Body of pancreas (tissue), 4 donors: ENCODE data around the gene SLK. TPM values are rescaled to one million over a fixed set of nuclear protein-coding genes. Genes with fewer than 3 reads are reported as not detected.
A peak's percentile ranks its signal among the peaks of the same experiment; 100 is the strongest.

ENCODE experiments used
- ATAC-seq: fragments of 150-250 bp; one replicate; pipeline ENCODE4 v1.9.1; 2016
- DNase-seq, 4 donors: peaks; one replicate each; pipeline ENCODE4 v3.0.0-alpha.2; 2019
- H3K27ac ChIP-seq, 4 donors: fragments of 200-600 bp; sonication (generic); 1 replicate in 3 of 4; 2 replicates in 1 of 4; pipeline versions ENCODE4 v1.5.1 to v1.6.1; 2016 to 2019; ENCODE audit warnings: mild to moderate bottlenecking in 1 of 4, mixed read lengths in 1 of 4, moderate library complexity in 1 of 4
- H3K27me3 ChIP-seq, 2 donors: fragments of 200-600 bp; sonication (generic); one replicate each; pipeline ENCODE4 v1.6.0; 2016; ENCODE audit warnings: mild to moderate bottlenecking in 1 of 2
- H3K36me3 ChIP-seq, 2 donors: fragments of 200-600 bp; sonication (generic); replicated peaks in 1 of 2; 2 replicates each; pipeline ENCODE4 v1.5.1; 2016; ENCODE audit warnings: low read depth in 2 of 2; ENCODE audit not compliant: insufficient read depth in 1 of 2
- H3K4me1 ChIP-seq: fragments of 200-600 bp; sonication (generic); one replicate; pipeline ENCODE4 v1.6.0; 2016
- H3K4me3 ChIP-seq, 2 donors: fragments of 200-600 bp; sonication (generic); 1 replicate in 1 of 2; 2 replicates in 1 of 2; pipeline ENCODE4 v1.5.1; 2016 to 2019
- H3K9me3 ChIP-seq, 3 donors: fragments of 200-600 bp; sonication (generic); 1 replicate in 2 of 3; 2 replicates in 1 of 3; pipeline ENCODE4 v1.5.1; 2016
- CTCF ChIP-seq, 7 experiments: fragments of 450-650 bp in 4 of 7; fragments of 200-600 bp in 3 of 7; sonication (generic) in 3 of 7; IDR thresholded peaks; one replicate each; pipeline ENCODE4 v1.5.1; 2016 to 2019; ENCODE audit warnings: antibody characterized with exemption in 7 of 7
- POLR2A ChIP-seq, 3 donors: fragments of 450-650 bp; IDR thresholded peaks; one replicate each; pipeline ENCODE4 v1.6.1; 2016; ENCODE audit warnings: antibody characterized with exemption in 3 of 3, mild to moderate bottlenecking in 2 of 3
- WGBS, 2 donors: methylation state at CpG; one replicate each; pipeline ENCODE4 v1.1.5; 2017; 5-methylcytosine and 5-hydroxymethylcytosine counted together
- intact Hi-C: fragments of 100-400 bp; cut with DNase I; formaldehyde crosslinking; loops from one replicate; pipeline ENCODE4 v1.15.1; 2023
- total RNA-seq, 2 donors: library from RNA; depleted of rRNA; stranded (reverse); fragments of >200 nt; gene quantifications; one replicate each; pipeline ENCODE4 v1.1.0, GENCODE V29; 2016

Gene SLK
- total RNA-seq, 2 donors from 2014 or later, result 23.7 to 25.9 TPM

GRCh38 chr10:103931603-103932002, 35.3 kb upstream of the SLK start:
- TF ChIP-seq POLR2A (IDR thresholded peaks at IDR 0.05), result no peak
- no peak for TF ChIP-seq CTCF (IDR thresholded peaks at IDR 0.05)
- DNase-seq (no peak), ATAC-seq (no peak)
- no peaks in the 10 kb centered on the region for H3K9me3 ChIP-seq
- H3K36me3 ChIP-seq, result no peaks in the 10 kb centered on the region
- peaks cover 18% of the 10 kb centered on the region for H3K4me1 ChIP-seq
- H3K4me3 ChIP-seq, result no peak overlapping the region
- WGBS, 2 donors, result 98 to 100% methylated on average over 2 of the region's 2 CpGs
- intact Hi-C loops, result no loop called here
- H3K27ac ChIP-seq, result no peak overlapping the region
- no peaks in the 10 kb centered on the region for H3K27me3 ChIP-seq

- TF ChIP-seq POLR2A (IDR thresholded peaks at IDR 0.05) (no peak), CTCF (IDR thresholded peaks at IDR 0.05) (no peak)
- no peaks in the 10 kb centered on the region for H3K36me3 ChIP-seq
- no peak overlapping the region for H3K4me3 ChIP-seq
- ATAC-seq (no peak), DNase-seq (no peak)
- no peak overlapping the region for H3K27ac ChIP-seq
- intact Hi-C loops, result no loop called here
- WGBS, 2 donors, result 92 to 98% methylated on average over 7 of the region's 7 CpGs
- no peaks in the 10 kb centered on the region for H3K9me3 ChIP-seq
- no peaks in the 10 kb centered on the region for H3K27me3 ChIP-seq
- peaks cover 18% of the 10 kb centered on the region for H3K4me1 ChIP-seq
Observed at GRCh38 chr10:103932271-103932670, 34.7 kb upstream of the SLK start.

GRCh38 chr10:103932971-103933370, 34.0 kb upstream of the SLK start:
- 55 to 62% methylated on average over 3 of the region's 3 CpGs for WGBS, 2 donors
- no peak for DNase-seq
- Histone ChIP-seq H3K9me3 (no peaks in the 10 kb centered on the region), H3K27ac (peak overlapping the region in 1 of 4 donors; percentile 52), H3K4me1 (peaks cover 18% of the 10 kb centered on the region), H3K36me3 (no peaks in the 10 kb centered on the region), H3K4me3 (no peak overlapping the region), H3K27me3 (no peaks in the 10 kb centered on the region)
- no peak for ATAC-seq
- no peak for TF ChIP-seq POLR2A (IDR thresholded peaks at IDR 0.05)
- TF ChIP-seq CTCF (IDR thresholded peaks at IDR 0.05), result no peak
- intact Hi-C loops, result no loop called here

GRCh38 chr10:103933557-103934121, 33.3 kb upstream of the SLK start:
- Histone ChIP-seq H3K36me3 (no peaks in the 10 kb centered on the region), H3K9me3 (no peaks in the 10 kb centered on the region), H3K27ac (peak overlapping the region in 2 of 4 donors; percentile 34 to 52), H3K27me3 (no peaks in the 10 kb centered on the region), H3K4me1 (peaks cover 18% of the 10 kb centered on the region), H3K4me3 (no peak overlapping the region)
- WGBS, 2 donors, result 4 to 18% methylated on average over 4 of the region's 4 CpGs
- intact Hi-C loops, result no loop called here
- TF ChIP-seq POLR2A (IDR thresholded peaks at IDR 0.05) (no peak), CTCF (IDR thresholded peaks at IDR 0.05) (no peak)
- peak; percentile 86 for ATAC-seq
- DNase-seq, result peak; percentile 69 to 80 (median 79)

- Histone ChIP-seq H3K4me3 (no peak overlapping the region), H3K27ac (peak overlapping the region in 2 of 4 donors; percentile 34 to 52), H3K4me1 (peaks cover 13% of the 10 kb centered on the region), H3K27me3 (no peaks in the 10 kb centered on the region), H3K9me3 (no peaks in the 10 kb centered on the region), H3K36me3 (no peaks in the 10 kb centered on the region)
- 80 to 87% methylated on average over 6 of the region's 6 CpGs for WGBS, 2 donors
- ATAC-seq (no peak), DNase-seq (no peak)
- no peak for TF ChIP-seq POLR2A (IDR thresholded peaks at IDR 0.05)
- no peak for TF ChIP-seq CTCF (IDR thresholded peaks at IDR 0.05)
- intact Hi-C loops, result no loop called here
Observed at GRCh38 chr10:103934308-103934707, 32.6 kb upstream of the SLK start.
